Stimulated activated CD4-positive, alpha-beta T cell treated with anti-CD3 and anti-CD28 coated beads, Interleukin-12 subunit alpha, Interleukin-12 subunit beta, amount 100 ng/mL, for 24 hours (primary cell): ENCODE results near the gene WNK1.
"Not testable (repeated sequence)": the region's sequence is repeated elsewhere in the genome, so short reads cannot be mapped to it uniquely, and the experiment has no call there.

Experiments
- DNase-seq, 2 experiments: peaks; one replicate each; pipeline ENCODE4 v3.0.0-alpha.2; 2020; ENCODE audit warnings: low read depth in 2 of 2

WNK1 gene

GRCh38 chr12:779745-780734 is 27.7 kb downstream of the WNK1 start:
- no peak for DNase-seq

DNA sequence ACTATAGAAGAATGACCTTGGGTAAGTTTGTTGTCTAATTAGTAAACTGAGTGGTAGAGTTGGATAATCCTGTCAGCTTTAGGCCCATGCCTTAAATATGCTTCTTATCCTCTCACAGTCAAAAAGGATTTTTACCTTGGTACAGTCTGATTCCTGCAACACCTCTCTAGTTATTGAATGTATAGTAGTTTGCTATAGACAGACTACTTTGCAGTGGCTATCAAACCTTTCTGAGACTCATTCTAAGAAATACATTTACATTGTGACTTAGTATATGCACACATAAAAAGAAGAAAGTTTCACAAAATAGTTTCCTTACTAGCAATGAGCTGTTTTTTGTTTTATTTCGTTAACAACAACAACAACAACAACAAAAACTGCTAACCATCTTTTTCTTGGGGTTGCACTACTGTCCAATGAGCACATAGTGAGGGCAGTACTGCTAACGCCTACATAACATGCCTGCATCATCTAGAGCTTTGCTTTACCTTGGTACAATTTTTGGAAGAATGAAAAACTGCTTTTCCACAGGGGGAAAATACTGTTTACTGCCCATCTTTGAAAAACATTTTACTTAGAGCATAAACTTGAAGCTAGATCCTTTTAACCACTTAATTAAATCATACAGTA is 28.5 kb downstream of the WNK1 start:
- DNase-seq, result no peak

GRCh38 chr12:785706-786105 is 33.3 kb downstream of the WNK1 start:
- DNase-seq, result no peak

- no peak for DNase-seq
These were observed 35.9 kb downstream of the WNK1 start for GRCh38 chr12:788288-788687.

DNA sequence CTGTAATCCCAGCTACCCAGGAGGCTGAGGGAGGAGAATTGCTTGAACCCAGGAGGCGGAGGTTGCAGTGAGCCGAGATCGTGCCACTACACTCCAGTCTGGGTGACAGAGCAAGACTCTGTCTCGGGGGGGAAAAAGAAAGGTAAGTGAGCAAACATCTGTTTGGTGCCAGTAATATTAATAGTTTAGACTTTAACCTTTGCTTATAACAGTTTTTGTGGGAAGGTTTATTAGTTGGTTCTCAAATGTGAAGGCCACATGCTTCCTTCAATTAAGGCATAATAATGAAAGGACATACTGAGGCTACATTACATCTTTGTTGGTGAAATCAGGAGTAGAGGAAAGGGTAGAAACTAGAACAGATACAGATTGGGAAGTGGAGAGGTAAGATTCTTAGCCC is 36.4 kb downstream of the WNK1 start:
- not testable (repeated sequence) for DNase-seq

DNA sequence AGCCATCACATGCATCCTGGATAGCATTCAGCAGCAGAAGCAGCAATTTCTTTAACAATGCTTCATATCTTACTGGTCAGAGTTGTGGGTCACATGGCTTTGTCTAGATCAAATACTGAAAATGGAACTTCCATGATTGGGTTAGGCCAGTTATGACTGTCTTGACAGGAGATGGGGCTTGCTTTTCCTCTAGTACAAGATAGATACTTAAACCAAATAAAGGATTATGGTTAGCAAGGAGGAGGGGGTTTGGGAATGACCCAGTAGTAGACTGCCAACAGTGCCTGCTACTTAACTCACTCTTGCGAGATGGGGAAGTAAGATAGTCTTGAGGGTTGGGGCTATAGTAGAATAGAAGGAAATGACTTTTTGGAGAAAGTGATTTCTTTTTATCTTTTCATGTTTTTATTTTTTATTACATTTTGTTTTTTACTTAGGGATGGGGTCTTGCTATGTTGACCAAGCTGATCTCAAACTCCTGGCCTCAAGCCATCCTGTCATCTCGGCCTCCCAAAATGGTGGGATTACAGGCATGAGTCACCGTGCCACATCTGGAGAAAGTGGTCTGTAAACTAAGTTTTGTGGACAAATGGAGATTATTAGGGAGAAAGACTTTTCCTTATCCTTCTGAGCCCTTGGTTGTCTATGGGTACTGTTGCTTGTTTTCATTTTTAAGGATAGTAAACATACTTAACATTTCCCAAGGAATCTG is 37.6 kb downstream of the WNK1 start:
- no peak for DNase-seq

GRCh38 chr12:790608-791007 is 38.2 kb downstream of the WNK1 start:
- no peak for DNase-seq

- no peak for DNase-seq
These were observed 40.7 kb downstream of the WNK1 start for GRCh38 chr12:793037-793436.

GRCh38 chr12:793711-794110 is 41.3 kb downstream of the WNK1 start:
- DNase-seq, result no peak

DNA sequence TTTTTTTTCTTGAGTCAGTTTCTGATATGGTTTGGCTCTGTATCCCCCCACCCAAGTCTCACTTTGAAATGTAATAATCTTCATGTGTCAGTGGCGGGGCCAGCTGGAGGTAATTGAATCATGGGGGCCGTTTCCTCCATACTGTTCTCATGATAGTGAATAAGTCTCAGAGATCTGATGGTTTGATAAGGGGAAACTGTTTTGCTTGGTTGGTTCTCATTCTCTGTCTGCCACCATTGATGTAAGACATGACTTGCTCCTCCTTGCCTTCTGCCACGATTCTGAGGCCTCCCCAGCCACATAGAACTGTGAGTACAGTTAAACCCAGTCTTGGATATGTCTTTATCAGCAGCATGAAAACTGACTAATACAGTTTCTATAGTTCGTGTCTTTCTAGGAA is 42.9 kb downstream of the WNK1 start:
- peak; percentile 56 for DNase-seq

DNA sequence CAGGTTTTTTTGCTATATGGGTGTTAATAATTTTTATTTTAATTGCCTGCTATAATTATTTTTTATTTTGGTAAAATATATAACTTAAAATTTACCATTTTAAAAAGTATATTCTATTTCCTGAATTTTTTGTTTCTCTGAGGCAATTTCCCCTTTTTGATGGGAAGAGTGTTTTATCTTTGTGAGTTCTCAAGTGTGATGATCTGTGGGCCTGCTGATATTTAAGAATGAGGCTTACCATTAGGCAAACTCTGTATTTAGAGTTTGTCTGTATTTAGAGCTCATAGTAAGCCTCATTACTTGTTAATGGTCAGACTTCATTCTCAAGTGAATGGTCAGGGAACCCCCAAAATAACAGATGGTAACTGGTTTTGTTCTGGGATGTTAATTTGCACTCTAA is 48.0 kb downstream of the WNK1 start:
- no peak for DNase-seq

DNA sequence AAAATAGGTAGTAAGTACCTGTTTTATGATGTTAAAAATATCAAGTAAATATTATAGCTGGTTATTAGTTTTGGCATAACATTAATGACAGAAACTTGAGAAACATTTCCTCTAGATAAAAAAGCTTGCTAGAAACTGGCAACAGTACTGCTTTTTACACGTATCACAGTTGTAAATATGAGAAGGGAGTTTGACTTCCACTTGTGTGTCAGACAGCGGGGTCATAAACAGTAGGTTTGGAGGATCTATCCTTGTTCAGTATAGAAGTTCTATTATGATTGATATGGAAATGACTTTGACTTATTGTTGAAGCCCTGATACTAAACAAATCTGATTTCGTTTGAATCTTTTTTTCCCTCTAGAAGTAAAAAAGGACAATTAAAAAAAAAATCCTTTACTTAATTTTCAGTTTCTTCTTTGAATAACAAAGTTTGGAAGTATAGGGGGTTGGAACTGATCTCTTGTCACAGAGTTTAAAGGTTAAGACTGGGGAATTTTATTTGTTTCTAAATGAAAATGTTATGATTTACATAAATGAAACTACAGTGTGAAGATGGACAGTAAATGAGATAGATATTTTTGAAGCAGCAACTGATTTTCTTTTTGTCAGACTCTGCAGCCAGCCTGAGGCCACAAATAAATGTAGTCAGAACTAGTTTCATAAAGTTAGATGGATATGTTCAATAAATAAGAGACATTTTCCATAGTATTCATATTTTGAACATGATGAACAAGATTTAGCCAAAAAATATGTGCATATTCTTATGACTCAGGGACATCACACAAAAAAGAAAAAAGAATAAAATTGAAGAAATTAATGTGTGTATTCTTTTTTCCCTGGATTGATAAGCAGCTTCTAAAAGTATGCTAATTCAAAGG is 50.1 kb downstream of the WNK1 start:
- no peak for DNase-seq

GRCh38 chr12:805022-805632 is 52.7 kb downstream of the WNK1 start:
- DNase-seq, result no peak

- no peak for DNase-seq
These were observed 53.9 kb downstream of the WNK1 start for GRCh38 chr12:806200-806791.

DNA sequence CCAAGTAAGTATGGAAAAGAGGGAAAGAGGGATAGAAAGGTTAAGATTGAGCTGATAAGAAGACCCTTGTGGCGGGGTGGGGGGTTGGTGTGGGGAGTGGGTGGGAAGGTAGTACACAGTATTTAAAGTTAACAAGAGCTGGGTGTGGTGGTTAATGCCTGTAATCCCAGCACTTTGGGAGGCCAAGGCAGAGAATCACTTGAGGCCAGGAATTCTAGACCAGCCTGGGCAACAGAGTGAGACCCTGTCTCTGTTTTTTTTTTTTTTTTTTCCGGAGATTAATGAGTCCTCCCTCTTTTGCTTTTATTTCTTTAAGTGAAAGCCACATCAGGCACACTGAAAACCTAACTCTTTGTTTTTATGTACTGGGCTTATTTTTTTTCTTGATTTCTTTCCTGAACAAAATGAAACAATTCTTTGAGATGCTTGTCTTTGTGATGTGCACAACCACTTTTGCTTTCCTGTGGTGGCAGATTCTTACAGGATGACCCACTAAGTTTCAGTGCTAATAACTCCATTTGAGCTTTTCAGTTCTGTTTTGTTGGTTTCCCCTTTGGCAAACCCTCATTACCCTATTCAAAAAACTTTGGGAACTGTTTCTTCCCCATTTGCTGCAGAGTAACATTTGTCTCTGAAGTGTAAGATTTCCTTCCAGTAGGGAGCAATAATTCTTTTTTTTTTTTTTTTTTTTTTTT is 54.8 kb downstream of the WNK1 start:
- no peak for DNase-seq

GRCh38 chr12:810116-810515 is 57.7 kb downstream of the WNK1 start:
- no peak for DNase-seq

GRCh38 chr12:810671-811415 is 58.5 kb downstream of the WNK1 start:
- DNase-seq, result peak in 1 of 2 experiments; percentile 52

GRCh38 chr12:812950-813349 is 60.6 kb downstream of the WNK1 start:
- no peak for DNase-seq

- DNase-seq, result not testable (repeated sequence)
These were observed 65.1 kb downstream of the WNK1 start for GRCh38 chr12:817456-817855.
